Measurements from ENCODE around the gene FXYD4. TPM values are rescaled to one million over a fixed set of nuclear protein-coding genes. Genes with fewer than 3 reads are reported as not detected.

Gene FXYD4
- polyA plus RNA-seq, 1 experiment, result not detected

- CTCF ChIA-PET, result interaction anchor here (0.8 to 2.9 kb wide), 3 partner anchors 11 to 59 kb away, joined by 3 to 22 read pairs (median 3); no protein-coding TSS in a partner anchor
- DNase-seq (ENCODE audit: low read depth), result no peak
Measured at GRCh38 chr10:43351301-43351700, 20.1 kb upstream of the FXYD4 start.

GRCh38 chr10:43352951-43353350, 18.5 kb upstream of the FXYD4 start:
- POLR2A ChIA-PET, result no interaction called here
- TF ChIP-seq CTCF (IDR thresholded peaks at IDR 0.05; ENCODE audit: insufficient read depth, low read depth, low read length), result no peak

More at GRCh38 chr10:43351301-43351700, 20.1 kb upstream of the FXYD4 start:
- POLR2A ChIA-PET, result no interaction called here
- Histone ChIP-seq H3K4me3 (ENCODE audit: low read depth, low read length) (no peak overlapping the region), H3K36me3 (ENCODE audit: control insufficient read depth, insufficient read depth, low read length) (no peaks in the 10 kb centered on the region), H3K27me3 (ENCODE audit: control insufficient read depth, insufficient read depth, low read length) (peaks cover 7% of the 10 kb centered on the region)
- TF ChIP-seq CTCF (IDR thresholded peaks at IDR 0.05; ENCODE audit: insufficient read depth, low read depth, low read length), result no peak

GRCh38 chr10:43353495-43354329, 17.7 kb upstream of the FXYD4 start:
- Histone ChIP-seq H3K36me3 (ENCODE audit: control insufficient read depth, insufficient read depth, low read length) (no peaks in the 10 kb centered on the region), H3K4me3 (ENCODE audit: low read depth, low read length) (no peak overlapping the region), H3K27me3 (ENCODE audit: control insufficient read depth, insufficient read depth, low read length) (peaks cover 7% of the 10 kb centered on the region)
- ChIA-PET CTCF (interaction anchor here (0.7 to 1.0 kb wide), 3 partner anchors 15 to 107 kb away, joined by 3 to 4 read pairs (median 3); no protein-coding TSS in a partner anchor), POLR2A (no interaction called here)
- DNase-seq (ENCODE audit: low read depth), result no peak
- no peak for TF ChIP-seq CTCF (IDR thresholded peaks at IDR 0.05; ENCODE audit: insufficient read depth, low read depth, low read length)

More at GRCh38 chr10:43352951-43353350, 18.5 kb upstream of the FXYD4 start:
- CTCF ChIA-PET, result interaction anchor here (0.6 to 1.0 kb wide), 3 partner anchors 10 to 108 kb away, joined by 3 to 4 read pairs (median 3); no protein-coding TSS in a partner anchor
- DNase-seq (ENCODE audit: low read depth), result no peak
- Histone ChIP-seq H3K27me3 (ENCODE audit: control insufficient read depth, insufficient read depth, low read length) (peaks cover 7% of the 10 kb centered on the region), H3K36me3 (ENCODE audit: control insufficient read depth, insufficient read depth, low read length) (no peaks in the 10 kb centered on the region), H3K4me3 (ENCODE audit: low read depth, low read length) (no peak overlapping the region)

GRCh38 chr10:43354330-43354635, 17.2 kb upstream of the FXYD4 start:
- no peak for DNase-seq (ENCODE audit: low read depth)
- H3K4me3 ChIP-seq (ENCODE audit: low read depth, low read length), result no peak overlapping the region
- H3K27me3 ChIP-seq (ENCODE audit: control insufficient read depth, insufficient read depth, low read length), result peaks cover 5% of the 10 kb centered on the region
- CTCF ChIA-PET, result no interaction called here
- H3K36me3 ChIP-seq (ENCODE audit: control insufficient read depth, insufficient read depth, low read length), result no peaks in the 10 kb centered on the region
- TF ChIP-seq CTCF (IDR thresholded peaks at IDR 0.05; ENCODE audit: insufficient read depth, low read depth, low read length), result no peak
- POLR2A ChIA-PET, result no interaction called here

GRCh38 chr10:43354879-43355380, 16.5 kb upstream of the FXYD4 start:
- ChIA-PET CTCF (no interaction called here), POLR2A (no interaction called here)
- Histone ChIP-seq H3K27me3 (ENCODE audit: control insufficient read depth, insufficient read depth, low read length) (peaks cover 5% of the 10 kb centered on the region), H3K4me3 (ENCODE audit: low read depth, low read length) (no peak overlapping the region), H3K36me3 (ENCODE audit: control insufficient read depth, insufficient read depth, low read length) (no peaks in the 10 kb centered on the region)
- no peak for TF ChIP-seq CTCF (IDR thresholded peaks at IDR 0.05; ENCODE audit: insufficient read depth, low read depth, low read length)
- DNase-seq (ENCODE audit: low read depth), result no peak
